ENCODE data around the gene SRP14.

DNA sequence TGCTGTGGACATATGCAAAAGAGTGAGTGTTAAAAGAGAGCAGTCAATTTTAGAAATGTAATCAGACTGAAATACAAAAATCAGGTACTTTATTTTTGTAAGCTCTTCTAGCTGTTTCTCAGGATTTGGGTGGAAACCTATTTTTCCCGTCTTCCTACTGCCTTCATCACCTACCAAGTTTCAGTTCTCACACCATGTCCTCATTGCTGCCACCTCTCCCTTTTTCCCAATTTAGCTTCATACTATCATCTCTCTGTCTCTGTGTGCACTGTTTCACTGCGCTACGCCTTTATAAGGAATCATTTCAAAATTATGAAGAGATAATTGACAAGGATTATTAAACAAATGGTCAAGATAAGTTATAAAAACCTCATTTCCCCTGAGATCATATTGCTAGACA is 7.7 kb downstream of the SRP14 start:
- TF ChIP-seq, protein P1, sequence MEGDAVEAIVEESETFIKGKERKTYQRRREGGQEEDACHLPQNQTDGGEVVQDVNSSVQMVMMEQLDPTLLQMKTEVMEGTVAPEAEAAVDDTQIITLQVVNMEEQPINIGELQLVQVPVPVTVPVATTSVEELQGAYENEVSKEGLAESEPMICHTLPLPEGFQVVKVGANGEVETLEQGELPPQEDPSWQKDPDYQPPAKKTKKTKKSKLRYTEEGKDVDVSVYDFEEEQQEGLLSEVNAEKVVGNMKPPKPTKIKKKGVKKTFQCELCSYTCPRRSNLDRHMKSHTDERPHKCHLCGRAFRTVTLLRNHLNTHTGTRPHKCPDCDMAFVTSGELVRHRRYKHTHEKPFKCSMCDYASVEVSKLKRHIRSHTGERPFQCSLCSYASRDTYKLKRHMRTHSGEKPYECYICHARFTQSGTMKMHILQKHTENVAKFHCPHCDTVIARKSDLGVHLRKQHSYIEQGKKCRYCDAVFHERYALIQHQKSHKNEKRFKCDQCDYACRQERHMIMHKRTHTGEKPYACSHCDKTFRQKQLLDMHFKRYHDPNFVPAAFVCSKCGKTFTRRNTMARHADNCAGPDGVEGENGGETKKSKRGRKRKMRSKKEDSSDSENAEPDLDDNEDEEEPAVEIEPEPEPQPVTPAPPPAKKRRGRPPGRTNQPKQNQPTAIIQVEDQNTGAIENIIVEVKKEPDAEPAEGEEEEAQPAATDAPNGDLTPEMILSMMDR (IDR thresholded peaks at IDR 0.05): no peak
- no peak for TF ChIP-seq POLR2A (IDR thresholded peaks at IDR 0.05)
